Measurements from ENCODE around the gene CBX8.

CBX8 gene

GRCh38 chr17:79791735-79792161 is 5.1 kb downstream of the CBX8 start:
- no peak for DNase-seq

- no peak for DNase-seq
Measured at GRCh38 chr17:79790805-79791734, 5.8 kb downstream of the CBX8 start.

- DNase-seq = peak in 1 of 2 donors; percentile 55
Measured at GRCh38 chr17:79789943-79790804, 6.7 kb downstream of the CBX8 start.

- DNase-seq = no peak
Measured at GRCh38 chr17:79788989-79789942, 7.6 kb downstream of the CBX8 start.

GRCh38 chr17:79788455-79788854 is 8.4 kb downstream of the CBX8 start:
- DNase-seq = no peak

- DNase-seq = no peak
Measured at GRCh38 chr17:79786930-79787643, 9.8 kb downstream of the CBX8 start.

GRCh38 chr17:79785900-79786810 is 10.7 kb downstream of the CBX8 start:
- no peak for DNase-seq

- no peak for DNase-seq
Measured at GRCh38 chr17:79785017-79785899, 11.6 kb downstream of the CBX8 start.

GRCh38 chr17:79784353-79785016 is 12.4 kb downstream of the CBX8 start:
- DNase-seq = no peak

GRCh38 chr17:79783891-79784290 is 13.0 kb downstream of the CBX8 start:
- no peak for DNase-seq

- DNase-seq = no peak
Measured at GRCh38 chr17:79781736-79782575, 14.9 kb downstream of the CBX8 start.

- DNase-seq = no peak
Measured at GRCh38 chr17:79781012-79781650, 15.7 kb downstream of the CBX8 start.

GRCh38 chr17:79779661-79780365 is 17.1 kb downstream of the CBX8 start:
- no peak for DNase-seq

GRCh38 chr17:79779084-79779529 is 17.8 kb downstream of the CBX8 start:
- DNase-seq = no peak

- peak in 1 of 2 donors; percentile 29 for DNase-seq
Measured at GRCh38 chr17:79778504-79779083, 18.3 kb downstream of the CBX8 start.

- peak; percentile 84 to 88 for DNase-seq
Measured at GRCh38 chr17:79777894-79778503, 18.9 kb downstream of the CBX8 start, which contains the start of gene CBX2. Gene CBX2 (plus strand): TSS chr17:79778148. CDS start chr17:79778236, 88 bp downstream.
